ENCODE data around the gene KIAA0513. TPM values are rescaled to one million over a fixed set of nuclear protein-coding genes. Genes with fewer than 3 reads are reported as not detected.

The KIAA0513 gene
- polyA plus RNA-seq, 4 donors: 3.6 to 6.6 (median 5.2) TPM

DNA sequence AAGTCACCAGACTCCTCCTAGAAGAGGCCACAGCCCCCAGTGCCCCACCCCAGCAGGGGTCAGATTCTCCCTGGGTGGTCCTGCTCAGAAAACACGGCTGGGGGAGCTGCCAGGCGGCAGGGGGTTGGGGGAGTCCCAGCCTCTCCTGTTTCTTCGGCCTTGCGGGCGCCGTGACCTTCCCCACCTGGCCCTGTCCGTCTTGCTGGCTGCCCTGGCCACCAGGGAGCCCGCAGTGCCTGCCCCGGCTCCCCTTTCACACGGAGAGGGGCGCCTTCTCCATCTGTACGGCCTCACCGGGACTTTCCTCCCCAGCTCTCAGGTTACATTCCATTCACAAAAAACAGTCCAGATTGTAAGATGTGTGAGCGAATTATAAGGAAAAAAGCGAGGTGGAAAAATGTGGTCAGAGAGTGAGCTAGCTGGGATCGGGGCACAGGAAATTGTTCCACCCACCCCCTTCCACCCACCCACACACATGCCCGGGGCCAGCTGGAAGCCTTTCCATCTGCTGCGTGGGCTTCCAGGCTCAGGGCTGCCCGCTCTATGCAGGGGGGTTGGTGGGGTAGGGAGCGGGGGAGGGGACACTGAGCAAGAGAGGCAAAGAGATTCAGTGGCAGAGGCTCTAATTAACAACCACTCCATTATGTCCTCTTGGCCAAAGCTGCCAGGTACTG is 99.2 kb downstream of the KIAA0513 start:
- peak in 2 of 4 donors; percentile 64 to 82 for DNase-seq (ENCODE audit: low read depth in 4 of 4, low spot score in 3 of 4)

DNA sequence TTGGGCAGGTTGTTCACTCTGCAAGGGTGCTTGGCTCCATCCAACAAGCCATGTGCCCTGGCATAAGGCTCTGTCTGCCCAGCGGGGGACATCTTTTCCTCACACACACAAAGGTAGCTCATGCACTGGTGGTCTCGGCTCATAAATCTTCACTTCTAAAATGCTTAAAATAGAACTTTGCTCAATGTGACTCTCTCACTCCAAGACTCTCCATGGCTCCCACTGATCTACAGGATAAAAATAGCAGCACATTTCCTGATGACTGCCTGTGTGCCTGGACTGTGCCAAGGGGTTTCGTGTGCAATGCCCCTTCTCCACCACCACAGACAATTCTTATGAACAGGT is 99.8 kb downstream of the KIAA0513 start:
- no peak for DNase-seq (ENCODE audit: low read depth in 4 of 4, low spot score in 3 of 4)

DNA sequence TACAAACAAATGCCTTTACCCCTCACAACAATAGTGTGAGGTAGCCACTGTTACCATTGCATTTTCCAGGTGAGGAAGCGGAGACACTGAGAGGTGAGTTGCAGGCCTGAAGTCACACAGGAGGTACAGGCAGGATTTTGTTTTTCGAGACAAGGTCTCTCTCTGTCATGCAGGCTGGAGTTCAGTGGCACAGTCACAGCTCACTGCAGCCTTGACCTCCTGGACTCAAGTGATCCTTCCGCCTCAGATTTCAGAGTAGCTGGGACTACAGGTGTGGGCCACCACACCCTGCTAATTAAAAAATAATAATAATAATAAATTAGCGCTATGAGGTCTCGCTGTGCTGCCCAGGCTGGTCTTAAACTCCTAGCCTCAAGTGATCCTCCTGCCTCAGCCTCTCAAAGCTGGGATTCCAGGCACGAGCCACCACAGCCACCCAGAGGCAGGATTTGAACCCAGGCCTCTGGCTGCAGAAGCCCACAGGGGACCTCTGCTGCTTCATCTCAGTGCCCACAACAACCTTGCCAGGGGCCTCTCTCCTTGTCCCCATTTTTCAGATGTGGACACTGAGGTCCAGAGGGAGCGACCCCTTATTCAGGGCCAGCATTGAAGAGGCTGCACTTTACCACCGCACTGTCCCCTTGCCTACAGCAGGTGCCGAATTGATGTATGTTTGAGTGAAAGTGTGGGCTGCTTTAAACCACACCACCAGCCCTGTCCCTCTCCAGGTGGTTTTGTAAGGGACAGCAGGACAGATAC is 100.7 kb downstream of the KIAA0513 start:
- no peak for DNase-seq (ENCODE audit: low read depth in 4 of 4, low spot score in 3 of 4)

DNA sequence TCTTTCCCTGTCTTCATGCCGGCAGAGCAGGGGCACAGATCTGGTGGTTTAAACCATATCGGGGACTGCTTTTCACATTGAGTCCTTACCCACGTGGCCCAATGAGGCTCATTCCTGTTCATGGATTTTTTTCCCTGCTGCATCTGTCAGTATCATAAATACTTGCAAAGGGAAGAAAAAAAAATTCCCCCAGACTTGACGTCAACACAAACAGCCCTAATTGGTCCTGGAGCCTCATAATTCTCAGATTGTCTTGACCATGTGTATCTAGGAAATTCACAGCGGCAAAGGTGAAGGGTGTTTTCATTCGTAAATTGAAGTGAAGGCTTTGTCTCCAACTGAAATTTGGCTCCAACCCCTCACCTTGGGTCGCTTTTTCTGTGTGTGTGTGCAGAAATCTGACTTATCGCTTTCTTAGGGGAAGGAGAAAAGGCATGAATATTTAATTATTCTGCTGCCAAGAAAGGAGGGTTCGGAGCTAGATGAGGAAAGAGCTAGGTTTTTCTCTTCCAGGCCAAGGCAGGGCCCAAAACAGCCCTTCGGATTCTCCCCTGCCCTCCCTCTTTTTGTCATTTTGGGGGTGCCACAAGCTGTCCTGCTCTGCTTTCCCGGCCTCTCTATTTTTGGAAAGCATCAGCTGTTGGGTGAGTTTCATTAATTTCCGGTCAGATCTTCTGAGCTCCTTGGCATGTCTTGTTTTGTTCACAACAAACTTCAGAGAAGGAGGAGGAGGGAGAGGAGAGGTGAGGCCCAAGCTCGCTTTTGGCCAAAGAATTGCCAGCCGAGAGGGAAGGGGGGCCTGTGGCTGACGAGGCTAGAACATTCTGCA is 102.5 kb downstream of the KIAA0513 start:
- DNase-seq (ENCODE audit: low read depth in 4 of 4, low spot score in 3 of 4): no peak

DNA sequence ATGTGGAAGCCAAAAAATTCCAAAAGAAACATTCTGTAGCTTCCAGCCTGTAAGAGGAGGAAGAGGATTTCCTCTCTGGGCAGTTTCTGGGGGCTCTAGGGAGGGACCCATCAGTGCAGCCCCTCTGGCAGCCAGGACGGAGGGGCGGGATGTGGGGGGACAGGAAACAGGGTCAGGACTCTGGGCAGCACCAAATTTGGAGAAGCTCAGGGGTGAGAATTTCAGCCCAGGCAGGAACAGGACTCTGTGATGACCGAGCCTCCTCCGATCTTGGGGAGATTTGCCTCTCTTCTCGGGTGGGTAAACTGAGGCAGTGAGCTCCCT is 103.1 kb downstream of the KIAA0513 start:
- DNase-seq (ENCODE audit: low read depth in 4 of 4, low spot score in 3 of 4): no peak

DNA sequence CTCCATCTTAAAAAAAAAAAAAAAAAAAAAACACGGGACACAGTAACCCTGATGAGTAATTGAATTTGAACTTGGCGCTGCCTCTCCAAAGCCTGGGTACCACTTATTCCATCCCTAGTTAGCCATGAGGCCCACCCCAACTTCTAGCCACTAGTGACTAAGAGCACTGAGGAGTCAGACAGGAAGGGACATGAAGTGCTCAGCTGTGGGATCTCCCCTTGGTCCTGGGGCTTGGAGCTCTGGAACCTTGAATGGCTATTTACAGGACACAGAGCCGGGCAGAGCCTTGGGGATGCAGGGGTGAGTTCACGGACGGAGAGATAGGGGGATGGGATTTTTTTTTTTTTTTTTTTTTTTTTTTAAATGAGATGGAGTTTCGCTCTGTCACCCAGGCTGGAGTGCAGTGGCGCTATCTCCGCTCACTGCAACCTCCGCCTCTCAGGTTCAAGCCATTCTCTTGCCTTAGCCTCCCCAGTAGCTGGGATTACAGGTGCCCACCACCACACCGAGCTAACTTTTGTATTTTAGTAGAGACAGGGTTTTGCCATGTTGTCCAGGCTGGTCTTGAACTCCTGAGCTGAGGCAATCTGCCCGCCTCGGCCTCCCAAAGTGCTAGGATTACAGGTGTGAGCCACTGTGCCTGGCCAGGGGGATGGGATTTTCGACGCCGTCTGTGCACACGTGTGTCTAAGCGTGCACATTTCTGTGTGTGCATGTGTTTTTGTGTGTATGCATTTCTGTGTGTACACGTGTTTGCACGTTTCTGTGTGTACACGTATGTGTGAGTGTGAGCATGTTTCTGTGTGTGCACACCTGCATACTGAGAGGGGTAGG is 105.1 kb downstream of the KIAA0513 start:
- DNase-seq (ENCODE audit: low read depth in 4 of 4, low spot score in 3 of 4): no peak

DNA sequence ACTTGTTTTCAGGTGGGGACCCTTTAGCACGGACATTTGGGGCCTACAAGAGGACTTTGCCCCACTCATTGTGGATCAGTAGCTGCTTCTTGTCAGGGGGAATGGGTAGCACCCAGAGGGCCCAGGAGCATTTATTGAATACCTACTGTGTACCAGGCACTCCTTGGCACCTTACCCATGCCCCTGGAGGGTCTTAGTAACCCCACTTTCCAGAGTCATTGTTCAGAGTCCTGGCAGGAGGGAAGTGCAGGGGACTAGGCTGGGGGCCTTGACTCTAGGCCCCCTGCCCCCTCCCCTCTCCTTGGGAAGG is 105.7 kb downstream of the KIAA0513 start:
- no peak for DNase-seq (ENCODE audit: low read depth in 4 of 4, low spot score in 3 of 4)

DNA sequence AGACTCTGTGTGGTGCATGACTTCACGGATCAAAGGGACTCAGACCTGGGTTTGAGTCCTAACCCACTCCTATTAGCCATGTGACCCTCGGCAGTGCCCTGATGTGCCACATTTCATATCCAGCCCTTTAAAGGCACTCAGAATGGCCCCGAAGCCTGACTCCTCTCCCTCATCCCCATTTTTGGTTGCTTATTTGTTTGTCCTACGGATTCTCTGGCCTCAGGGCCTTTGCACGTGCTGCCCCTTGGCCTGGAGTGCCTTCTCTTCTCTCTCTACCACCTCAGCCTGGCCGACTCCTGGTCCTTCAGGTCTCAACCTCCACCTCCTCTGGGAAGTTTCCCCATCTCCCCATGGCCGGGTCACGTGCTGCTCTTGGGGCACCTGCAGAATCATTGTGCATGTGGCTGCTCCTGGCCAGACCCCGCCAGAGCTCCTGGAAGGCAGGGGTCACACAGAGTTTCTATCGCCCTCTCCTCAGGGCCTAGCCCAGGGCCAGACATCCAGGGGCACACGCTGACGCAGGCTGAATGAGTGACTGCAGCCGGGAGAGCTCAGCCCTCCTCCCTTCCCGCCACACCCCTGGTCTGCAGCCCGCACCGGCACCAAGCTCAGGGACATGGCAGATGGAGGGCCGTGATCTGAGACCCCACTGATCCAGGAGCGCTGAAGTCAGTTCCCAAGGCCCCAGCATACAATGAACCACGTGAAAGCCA is 106.6 kb downstream of the KIAA0513 start:
- DNase-seq (ENCODE audit: low read depth in 4 of 4, low spot score in 3 of 4): no peak

DNA sequence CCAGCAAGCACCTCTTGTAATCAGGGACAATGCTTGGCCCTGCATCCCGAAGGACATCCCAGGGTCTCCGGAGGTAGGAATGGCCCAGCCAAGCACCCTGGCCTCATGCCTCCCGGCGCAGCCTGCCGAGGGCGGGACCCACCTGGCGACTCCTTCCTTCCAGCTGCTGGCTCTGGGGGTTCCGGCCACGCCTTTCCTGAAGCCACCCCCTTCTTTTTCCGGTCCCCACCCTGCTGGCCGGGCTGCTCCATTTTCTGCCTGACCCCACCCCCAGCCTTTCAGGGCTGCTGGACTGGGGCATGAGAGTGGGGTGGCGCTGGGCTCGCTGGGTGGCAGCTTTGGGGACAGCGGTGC is 107.2 kb downstream of the KIAA0513 start:
- DNase-seq (ENCODE audit: low read depth in 4 of 4, low spot score in 3 of 4): no peak

DNA sequence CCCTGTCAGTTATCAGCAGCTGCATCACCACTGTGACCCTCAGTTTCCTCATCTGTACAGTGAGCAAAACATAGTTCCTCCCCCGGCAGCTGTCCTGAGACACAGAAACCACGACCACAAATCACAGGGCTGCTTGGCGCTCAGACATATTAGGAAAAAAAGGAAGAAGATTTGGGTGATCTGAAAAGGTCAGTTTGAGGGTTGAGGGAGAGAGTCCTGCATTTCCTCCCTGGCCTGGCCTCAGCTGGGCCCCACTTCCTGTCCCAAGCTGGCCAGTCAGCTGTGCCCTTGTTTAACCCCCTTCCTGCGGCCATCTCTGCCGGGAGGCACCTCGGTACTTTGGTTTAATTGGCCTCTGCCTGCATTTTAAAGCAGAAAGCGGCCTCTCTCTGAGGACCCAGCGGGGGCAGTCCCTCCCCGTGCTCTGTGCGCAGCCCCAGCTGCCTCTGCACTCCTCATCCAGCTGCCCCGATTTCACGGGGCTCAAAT is 108.7 kb downstream of the KIAA0513 start:
- DNase-seq (ENCODE audit: low read depth in 4 of 4, low spot score in 3 of 4): no peak

DNA sequence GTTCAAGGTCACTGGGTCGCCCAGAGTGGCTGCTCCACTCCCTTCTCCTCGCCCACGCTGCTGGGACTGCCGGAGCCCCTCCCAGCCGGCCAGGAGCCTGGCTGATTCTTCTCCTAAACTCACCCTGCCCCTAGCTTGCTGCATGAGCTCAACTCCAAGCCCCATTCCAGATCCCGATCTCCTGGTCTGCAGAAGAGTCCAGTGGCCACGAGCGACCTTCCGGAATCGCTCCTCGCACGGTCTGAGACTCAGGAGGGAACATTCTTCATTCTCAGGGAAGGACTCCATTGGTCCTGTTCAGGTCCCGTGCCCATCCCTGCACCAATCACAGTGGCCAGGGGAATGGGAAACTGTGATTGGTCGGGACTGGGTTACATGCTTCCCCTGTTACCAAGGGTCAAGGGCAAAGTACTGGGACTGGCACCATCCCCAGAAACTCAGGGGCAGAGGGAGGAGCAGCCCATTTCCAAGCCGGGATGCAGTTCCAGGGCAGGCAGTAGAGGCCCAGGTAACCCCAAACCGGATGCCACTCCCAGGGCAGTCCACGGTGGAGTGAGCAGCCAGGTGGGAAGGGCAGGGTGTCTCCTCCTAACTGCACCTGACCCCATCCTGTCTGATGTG is 109.2 kb downstream of the KIAA0513 start:
- DNase-seq (ENCODE audit: low read depth in 4 of 4, low spot score in 3 of 4): no peak

DNA sequence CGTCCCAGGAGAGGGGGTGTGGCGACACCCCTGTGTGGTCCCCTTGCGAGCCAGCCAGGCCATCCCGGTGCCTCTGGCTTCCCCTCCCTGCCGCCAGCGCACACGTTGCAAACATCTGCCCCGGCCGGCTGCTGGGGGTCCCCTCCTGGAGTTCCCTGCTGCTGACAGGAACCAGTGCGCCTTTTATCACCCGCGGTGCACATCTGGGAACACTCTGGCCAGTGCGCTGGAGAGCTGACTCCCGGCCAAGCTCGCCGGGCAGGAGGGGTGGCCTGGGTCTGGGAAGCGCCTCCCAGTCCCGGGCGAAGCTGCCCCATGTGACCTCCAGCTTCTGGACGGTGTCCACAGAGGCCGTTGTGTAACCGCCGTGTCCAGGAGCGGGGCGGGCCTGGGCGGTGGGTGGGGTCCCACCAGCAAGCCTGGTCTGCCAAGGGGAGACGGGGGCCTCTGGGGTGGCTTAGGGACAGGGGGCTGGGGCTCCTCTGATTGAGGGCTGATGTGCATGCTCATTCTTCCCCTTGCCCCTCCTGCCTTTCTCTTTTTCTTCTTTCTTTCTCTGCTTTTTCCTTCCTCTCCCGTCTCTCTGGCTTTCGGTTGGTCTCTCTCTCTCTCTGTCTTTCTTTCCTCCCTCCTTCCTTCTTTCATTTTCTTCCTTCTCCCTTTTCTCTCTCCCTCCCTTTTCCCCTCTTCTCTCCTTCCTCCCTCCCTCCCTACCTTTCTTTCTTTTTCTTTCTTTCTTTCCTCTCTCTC is 109.9 kb downstream of the KIAA0513 start:
- DNase-seq (ENCODE audit: low read depth in 4 of 4, low spot score in 3 of 4): no peak

DNA sequence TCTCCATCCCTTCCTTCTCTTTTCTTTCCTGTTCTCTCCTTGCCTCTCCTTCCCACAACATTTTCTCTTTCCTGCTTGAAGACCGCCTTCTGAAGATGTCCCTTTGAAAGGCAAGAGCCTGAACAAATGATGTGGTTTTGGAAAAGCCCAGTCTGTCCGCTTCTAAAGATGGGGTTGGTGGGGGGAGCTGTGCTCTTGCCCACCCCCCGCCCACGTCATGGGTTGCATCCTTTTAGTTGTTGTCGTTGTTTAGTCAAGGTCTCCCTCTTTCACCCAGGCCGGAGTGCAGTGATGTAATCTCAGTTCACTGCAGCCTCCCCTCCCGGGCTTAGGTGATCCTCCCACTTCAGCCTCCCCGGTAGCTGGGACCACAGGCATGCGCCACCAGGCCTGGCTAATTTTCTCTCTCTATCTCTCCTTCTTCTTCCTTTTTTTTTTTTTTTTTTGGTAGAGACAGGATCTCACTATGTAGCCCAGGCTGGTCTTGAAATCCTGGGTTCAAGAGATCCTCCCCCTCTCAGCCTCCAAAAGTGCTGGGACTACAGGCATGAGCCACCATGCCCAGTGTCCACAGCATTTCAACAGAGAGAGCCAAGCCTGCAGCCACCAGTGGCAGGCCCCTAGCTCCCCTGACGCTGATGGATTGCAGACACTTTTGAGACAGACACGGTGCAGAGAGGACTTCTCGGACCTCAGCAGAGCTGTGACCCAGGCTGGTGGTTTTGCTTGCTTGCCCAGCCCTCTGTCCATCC is 110.7 kb downstream of the KIAA0513 start:
- no peak for DNase-seq (ENCODE audit: low read depth in 4 of 4, low spot score in 3 of 4)

DNA sequence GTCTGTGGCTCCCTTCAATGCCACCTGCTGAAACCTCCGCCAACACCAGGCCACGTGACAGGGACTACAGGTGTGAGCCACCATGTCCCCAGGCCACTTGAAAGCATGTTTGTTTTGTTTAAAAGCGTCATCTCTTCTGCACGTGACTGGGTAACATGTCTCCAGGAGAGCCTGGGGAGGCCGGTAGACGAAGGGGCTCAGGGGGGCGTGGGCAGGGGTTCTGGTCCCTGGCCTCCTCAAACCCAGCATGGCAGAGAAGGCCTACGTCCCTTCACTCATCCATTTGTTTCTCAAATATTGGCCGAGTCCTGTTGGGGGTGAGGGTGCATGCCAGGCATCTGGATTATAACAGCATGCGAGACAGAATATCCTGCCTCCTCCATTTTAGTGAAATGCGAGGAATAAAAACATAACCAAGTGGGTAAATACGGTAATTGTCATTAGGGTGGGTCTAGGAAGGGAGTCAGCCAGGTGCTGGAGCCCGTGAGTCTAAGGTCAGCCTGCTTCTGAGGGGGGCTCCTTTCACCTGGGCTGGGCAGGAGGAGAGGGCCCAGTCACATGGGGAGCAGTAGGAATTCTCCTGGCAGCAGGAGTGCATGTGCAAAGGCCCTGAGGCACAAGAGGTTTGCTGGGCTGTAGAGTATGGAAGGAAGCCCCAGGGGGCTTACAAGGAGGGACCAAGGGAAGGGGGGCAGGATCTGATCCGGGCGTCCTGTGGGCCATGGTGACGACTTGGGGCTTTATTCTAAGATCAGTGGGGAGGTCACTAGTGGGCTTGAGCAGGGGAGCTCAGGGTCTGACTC is 111.4 kb downstream of the KIAA0513 start:
- no peak for DNase-seq (ENCODE audit: low read depth in 4 of 4, low spot score in 3 of 4)

DNA sequence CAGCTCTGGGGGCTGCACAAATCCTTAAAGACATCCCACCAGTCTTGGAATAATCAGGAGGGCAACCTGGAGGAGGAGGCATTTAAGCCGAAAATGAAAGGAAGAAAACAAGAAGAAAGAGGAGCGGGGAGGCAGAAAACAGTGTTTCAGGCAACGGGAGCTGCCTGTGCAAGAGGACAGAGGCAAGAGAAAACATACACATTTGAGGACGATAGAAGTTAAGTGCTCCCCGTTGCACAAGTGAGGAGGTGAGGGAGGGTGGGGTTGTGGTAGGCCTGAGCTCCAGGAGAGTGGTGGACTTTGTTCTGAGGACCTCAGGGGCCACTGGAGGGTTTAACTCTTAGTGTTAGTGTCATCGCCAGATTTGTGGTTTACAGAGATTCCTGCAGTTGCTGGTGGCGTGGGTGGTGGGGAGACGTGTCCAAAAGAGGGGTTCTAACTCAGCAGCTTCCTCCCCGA is 112.3 kb downstream of the KIAA0513 start:
- no peak for DNase-seq (ENCODE audit: low read depth in 4 of 4, low spot score in 3 of 4)

DNA sequence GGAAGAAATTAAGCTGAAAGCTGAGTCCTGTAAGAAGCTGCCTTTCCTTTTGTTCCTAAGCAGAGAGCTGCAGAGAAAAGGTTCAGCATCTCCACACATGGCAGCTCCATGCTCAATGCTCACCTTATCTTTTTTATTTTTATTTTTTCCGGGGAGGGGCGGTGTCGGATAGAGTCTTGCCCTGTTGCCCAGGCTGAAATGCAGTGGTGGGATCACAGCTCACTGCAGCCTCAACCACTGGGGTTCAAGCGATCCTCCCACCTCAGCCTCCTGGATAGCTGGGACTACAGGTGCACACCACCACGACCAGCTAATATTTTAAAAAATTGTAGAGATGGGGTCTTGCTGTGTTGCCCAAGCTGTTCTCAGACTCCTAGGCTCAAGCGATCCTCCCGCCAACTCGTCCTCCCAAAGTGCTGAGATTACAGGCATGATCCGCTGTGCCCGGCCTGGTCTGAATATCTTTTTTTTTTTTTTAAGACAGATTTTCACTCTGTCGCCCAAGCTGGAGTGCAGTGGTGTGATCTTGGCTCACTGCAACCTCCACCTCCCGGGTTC is 112.9 kb downstream of the KIAA0513 start:
- no peak for DNase-seq (ENCODE audit: low read depth in 4 of 4, low spot score in 3 of 4)

DNA sequence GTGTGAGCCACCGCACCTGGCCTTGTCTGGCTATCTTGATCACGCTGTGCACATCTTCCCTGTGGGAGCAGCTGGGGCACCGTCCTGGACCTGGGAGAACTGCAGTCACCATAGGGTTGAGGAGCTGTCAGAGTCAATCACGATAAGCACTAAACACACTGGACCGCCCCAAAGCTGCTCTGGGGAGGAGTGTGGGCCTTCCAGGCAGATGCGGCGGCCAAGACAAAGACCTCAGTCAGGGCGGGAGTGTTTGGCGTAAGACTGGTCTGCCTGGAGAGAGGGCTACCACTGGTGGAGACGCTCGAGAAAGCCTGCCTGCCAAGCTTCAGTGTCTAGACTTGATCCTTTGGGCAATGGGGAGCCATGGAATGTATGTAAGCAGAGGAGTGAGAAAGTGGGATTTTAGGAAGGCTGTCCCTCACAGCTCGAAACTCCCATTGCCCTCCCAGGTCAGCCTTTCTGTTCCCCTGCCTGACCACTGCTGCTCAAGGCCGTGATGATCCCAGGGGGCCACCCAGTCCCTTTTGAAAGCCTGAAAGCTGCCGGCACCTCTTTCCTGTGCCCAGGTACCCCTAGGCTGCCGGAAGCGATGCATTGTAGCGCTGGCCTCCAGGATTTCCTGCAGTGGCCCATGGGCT is 114.0 kb downstream of the KIAA0513 start:
- DNase-seq (ENCODE audit: low read depth in 4 of 4, low spot score in 3 of 4): no peak
